Chondrocyte (in vitro differentiated cells): ENCODE measurements around the gene NSMF. TPM values are rescaled to one million over a fixed set of nuclear protein-coding genes. Genes with fewer than 3 reads are reported as not detected.

ENCODE experiments used
- DNase-seq: peaks from one replicate; pipeline ENCODE4 v3.0.0; 2021; ENCODE audit warnings: mixed read lengths, low spot score
- H3K27ac Mint-ChIP-seq: one replicate; pipeline ENCODE4 v1.8.0; 2021; ENCODE audit warnings: mild to moderate bottlenecking, moderate library complexity, mixed read lengths; ENCODE audit not compliant: unreplicated experiment
- H3K27me3 Mint-ChIP-seq: 2 replicates; pipeline ENCODE4 v1.8.0; 2021; ENCODE audit warnings: low read depth, mixed read lengths
- H3K36me3 Mint-ChIP-seq: 2 replicates; pipeline ENCODE4 v1.8.0; 2021; ENCODE audit warnings: low read depth, mixed read lengths
- H3K4me1 Mint-ChIP-seq: 2 replicates; pipeline ENCODE4 v1.8.0; 2021; ENCODE audit warnings: low read depth, mild to moderate bottlenecking, mixed read lengths
- H3K4me3 Mint-ChIP-seq: one replicate; pipeline ENCODE4 v1.8.0; 2021; ENCODE audit warnings: mild to moderate bottlenecking, moderate library complexity, mixed read lengths; ENCODE audit not compliant: unreplicated experiment
- H3K9me3 Mint-ChIP-seq: 2 replicates; pipeline ENCODE4 v1.8.0; 2021; ENCODE audit warnings: low read depth, mixed read lengths
- total RNA-seq: library from RNA; stranded (reverse); gene quantifications from 3 replicates; pipeline ENCODE4 v1.2.1, GENCODE V29; 2021
- TF ChIP-seq, protein P1 (sequence below): fragments of 200-600 bp; sonication (generic); IDR thresholded peaks from 2 replicates; pipeline ENCODE4 v1.5.0; 2021; ENCODE audit warnings: antibody characterized with exemption, mild to moderate bottlenecking, moderate library complexity

The NSMF gene
- total RNA-seq, 1 donor from 2014 or later, result 86.1 TPM

DNA sequence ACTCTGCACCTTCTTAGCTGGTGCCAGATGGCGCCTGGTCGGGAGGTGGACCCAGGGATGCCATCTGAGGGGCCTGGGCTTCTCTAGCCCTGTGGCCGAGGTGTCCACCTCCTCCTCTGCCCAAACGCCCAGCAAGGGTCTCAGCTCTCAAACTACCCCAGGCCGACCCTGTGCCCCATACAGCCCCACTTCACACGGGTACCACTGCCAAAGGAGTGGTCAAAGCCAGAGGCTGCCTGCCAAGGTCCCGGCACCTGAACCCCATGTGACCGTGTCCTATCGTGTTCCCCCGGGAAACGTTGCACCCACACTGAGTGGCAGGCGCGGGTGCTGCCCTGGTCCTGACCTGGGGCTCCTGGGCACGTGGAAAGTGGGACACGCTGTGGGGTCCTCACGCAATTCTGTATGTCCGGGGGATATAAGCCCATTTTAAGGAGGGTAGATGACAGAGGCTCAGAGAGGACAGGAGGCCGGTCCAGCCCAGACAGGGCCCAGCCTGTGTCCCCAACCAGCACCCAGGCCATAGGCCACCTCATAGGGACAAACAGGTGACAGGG is 19.9 kb downstream of the NSMF start:
- no peak overlapping the region for H3K27ac Mint-ChIP-seq
- H3K36me3 Mint-ChIP-seq, result no peaks in the 10 kb centered on the region
- no peaks in the 10 kb centered on the region for H3K9me3 Mint-ChIP-seq
- peaks cover 3% of the 10 kb centered on the region for H3K4me1 Mint-ChIP-seq
- H3K27me3 Mint-ChIP-seq, result no peaks in the 10 kb centered on the region
- H3K4me3 Mint-ChIP-seq, result peak overlapping the region; percentile 38
- TF ChIP-seq, protein P1, sequence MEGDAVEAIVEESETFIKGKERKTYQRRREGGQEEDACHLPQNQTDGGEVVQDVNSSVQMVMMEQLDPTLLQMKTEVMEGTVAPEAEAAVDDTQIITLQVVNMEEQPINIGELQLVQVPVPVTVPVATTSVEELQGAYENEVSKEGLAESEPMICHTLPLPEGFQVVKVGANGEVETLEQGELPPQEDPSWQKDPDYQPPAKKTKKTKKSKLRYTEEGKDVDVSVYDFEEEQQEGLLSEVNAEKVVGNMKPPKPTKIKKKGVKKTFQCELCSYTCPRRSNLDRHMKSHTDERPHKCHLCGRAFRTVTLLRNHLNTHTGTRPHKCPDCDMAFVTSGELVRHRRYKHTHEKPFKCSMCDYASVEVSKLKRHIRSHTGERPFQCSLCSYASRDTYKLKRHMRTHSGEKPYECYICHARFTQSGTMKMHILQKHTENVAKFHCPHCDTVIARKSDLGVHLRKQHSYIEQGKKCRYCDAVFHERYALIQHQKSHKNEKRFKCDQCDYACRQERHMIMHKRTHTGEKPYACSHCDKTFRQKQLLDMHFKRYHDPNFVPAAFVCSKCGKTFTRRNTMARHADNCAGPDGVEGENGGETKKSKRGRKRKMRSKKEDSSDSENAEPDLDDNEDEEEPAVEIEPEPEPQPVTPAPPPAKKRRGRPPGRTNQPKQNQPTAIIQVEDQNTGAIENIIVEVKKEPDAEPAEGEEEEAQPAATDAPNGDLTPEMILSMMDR, result no peak
- peak; percentile 81 for DNase-seq

DNA sequence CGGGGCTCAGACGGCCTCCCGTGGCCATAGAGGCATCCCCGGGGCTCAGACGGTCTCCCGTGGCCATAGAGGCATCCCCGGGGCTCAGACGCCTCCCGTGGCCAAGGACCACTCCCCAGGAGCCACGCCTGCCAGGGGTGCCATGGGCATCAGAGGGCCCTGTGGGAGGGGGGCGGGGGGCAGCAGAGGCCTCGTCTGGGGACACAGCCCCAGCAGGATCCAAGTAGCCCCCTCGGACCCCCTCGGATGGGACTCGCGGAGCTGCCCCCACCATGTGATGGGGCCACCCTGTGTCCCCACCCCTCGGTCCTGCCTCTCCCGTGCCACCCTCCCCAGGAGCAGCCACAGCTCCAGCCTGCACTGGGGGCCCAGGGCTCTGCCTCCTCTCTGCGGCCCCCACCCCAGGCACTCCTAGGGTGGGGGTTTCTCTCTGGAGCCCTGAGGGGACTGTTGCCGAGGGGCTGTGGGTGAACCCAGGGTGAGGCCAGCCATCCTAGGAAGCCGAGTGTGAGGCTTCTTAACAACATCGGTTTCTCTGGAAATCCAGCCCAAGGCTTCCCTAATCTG is 20.5 kb downstream of the NSMF start:
- no peaks in the 10 kb centered on the region for H3K36me3 Mint-ChIP-seq
- DNase-seq, result peak; percentile 72
- H3K4me3 Mint-ChIP-seq, result no peak overlapping the region
- H3K4me1 Mint-ChIP-seq, result peaks cover 3% of the 10 kb centered on the region
- TF ChIP-seq, protein P1, result no peak
- no peak overlapping the region for H3K27ac Mint-ChIP-seq
- H3K9me3 Mint-ChIP-seq, result no peaks in the 10 kb centered on the region
- no peaks in the 10 kb centered on the region for H3K27me3 Mint-ChIP-seq

DNA sequence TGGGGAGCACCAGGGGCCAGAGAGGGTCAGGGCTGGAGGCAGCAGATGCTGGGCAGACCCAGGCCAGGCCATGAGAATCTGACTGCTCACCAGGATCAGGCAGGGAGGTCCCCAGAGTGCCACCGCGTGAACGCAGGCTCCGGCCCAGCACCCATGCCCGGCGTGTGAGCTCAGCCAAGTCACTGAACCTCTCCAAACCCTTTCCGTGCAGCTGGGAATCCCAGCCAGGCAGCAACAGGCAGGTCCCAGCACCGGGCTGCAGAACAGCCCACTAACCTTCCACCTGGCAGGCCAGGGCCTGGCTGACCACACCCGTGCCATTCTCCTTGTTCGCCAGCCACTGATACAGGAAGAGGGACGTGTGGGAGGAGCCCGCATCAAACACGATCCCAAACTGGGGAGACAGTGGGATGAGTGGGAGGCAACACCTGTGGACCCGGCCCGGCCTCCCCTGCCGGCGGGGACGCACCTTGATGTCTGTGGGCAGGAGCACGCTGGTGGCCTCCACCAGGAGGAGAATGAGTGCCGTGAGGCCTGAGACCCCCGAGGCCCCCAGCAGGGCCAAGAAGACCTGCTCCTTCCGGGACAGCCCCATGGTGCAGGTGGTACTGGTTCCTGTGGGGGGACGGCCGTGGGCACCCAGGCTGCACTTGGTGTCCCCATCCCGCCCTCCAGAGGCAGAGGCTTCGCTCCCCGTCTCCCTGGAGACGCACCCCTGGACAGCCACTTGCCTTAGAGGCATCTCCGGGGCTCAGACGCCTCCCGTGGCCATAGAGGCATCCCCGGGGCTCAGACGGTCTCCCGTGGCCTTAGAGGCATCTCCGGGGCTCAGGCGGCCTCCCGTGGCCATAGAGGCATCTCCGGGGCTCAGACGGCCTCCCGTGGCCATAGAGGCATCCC is 21.2 kb downstream of the NSMF start:
- Mint-ChIP-seq H3K27ac (no peak overlapping the region), H3K9me3 (no peaks in the 10 kb centered on the region), H3K4me1 (peaks cover 3% of the 10 kb centered on the region), H3K27me3 (no peaks in the 10 kb centered on the region), H3K4me3 (no peak overlapping the region), H3K36me3 (no peaks in the 10 kb centered on the region)
- TF ChIP-seq, protein P1, result no peak
- DNase-seq, result peak; percentile 85

DNA sequence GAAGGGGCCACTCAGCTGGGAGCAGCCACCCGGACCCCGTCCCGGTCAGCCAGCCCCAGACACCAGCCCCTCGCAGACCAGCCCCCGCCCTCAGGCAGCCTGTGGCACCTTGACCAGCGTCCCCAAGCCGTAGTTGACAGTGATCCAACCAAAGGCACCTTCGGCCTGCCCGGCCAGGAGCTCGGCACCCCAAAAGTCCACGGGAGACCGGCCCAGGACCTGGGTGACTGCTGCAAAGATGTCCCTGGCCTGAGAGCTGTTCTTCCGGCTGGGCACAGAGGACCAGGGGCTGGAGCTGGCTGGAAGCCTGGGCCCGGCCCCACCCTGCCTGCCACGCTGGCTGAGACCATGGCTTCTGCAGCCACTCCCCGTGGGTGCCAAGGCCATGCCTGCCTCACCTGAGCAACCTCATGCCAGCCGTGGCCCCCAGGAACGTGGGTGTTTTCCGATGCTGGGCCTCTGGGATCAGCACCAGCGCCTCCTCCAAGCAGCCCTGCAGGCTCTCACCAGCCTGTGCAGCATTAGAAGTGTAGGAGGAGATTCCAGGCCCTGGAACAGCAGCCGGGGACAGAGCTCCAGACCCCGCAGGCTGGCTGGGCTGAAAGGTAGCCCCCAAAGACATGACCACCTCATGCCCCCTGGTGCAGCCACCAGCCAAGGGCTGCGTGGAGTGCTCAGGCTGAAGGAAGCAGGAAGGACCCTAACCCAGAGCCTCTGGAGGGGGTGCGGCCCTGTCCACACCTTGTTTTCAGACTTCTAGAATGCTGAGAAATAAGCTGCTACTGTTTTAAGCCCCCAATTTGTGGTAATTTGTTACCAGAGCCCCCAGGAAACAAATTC is 22.2 kb downstream of the NSMF start:
- TF ChIP-seq, protein P1, result no peak
- DNase-seq, result peak; percentile 93
- no peaks in the 10 kb centered on the region for H3K27me3 Mint-ChIP-seq
- H3K4me3 Mint-ChIP-seq, result no peak overlapping the region
- no peaks in the 10 kb centered on the region for H3K36me3 Mint-ChIP-seq
- H3K9me3 Mint-ChIP-seq, result no peaks in the 10 kb centered on the region
- peaks cover 3% of the 10 kb centered on the region for H3K4me1 Mint-ChIP-seq
- H3K27ac Mint-ChIP-seq, result no peak overlapping the region
